GM21526 (cell line): ENCODE data around the gene DNMT3A.

Experiments used
- ATAC-seq: cut with Tn5 transposase; IDR thresholded peaks from one replicate; pipeline ENCODE4 v1.9.1; 2021; ENCODE audit warnings: moderate library complexity; ENCODE audit not compliant: unreplicated experiment, low FRiP score

The DNMT3A gene

DNA sequence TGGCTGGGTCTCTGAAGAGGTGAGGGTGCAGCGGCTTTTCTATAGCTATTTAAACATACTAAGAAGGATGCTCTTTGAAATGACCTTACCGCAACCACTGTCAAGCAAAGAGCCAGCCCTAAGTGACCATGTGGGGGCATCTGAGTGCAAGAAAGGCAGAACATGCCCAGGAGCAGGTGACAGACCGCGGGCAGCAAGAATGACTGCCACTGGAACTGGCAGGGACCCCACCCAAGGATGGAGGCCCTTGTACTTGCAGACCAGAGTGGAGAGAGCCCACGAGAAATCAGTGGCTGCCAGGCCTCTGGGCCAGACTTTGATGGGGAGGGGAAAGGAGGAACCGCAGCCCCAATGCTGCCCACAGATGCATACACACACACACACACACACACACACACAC lies 33.1 kb downstream of the DNMT3A start:
- ATAC-seq = no peak

GRCh38 chr2:25307949-25308557 lies 33.7 kb downstream of the DNMT3A start:
- ATAC-seq = no peak

DNA sequence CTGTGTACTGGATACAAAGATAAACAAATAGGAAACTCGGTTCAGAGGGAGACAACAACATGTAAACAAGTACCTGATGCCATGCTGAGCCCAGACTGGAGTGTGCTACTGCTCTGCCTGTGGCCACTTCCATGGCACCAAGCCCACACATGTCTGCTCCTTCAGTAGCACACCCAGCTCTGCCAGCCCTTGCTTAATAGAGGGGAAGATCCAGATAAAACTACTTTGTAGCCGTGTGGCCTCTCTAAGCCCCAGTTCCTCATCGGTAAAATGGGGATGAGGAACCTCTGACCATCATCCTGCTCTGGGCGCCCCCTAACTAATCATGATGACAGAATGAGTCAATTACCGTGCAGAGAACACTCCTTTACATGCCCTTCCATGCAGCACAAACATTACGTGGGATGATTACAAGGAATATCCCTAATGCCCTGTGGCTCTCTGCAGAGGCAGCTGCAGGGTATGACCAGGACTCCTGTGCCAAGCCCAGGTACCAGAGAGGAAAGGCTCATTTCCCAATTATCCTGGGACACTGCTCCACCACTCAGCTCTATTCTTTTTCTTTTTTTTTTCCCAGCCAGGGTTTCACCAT lies 34.9 kb downstream of the DNMT3A start:
- no peak for ATAC-seq

- no peak for ATAC-seq
Measured at GRCh38 chr2:25305775-25306174, 36.0 kb downstream of the DNMT3A start.

DNA sequence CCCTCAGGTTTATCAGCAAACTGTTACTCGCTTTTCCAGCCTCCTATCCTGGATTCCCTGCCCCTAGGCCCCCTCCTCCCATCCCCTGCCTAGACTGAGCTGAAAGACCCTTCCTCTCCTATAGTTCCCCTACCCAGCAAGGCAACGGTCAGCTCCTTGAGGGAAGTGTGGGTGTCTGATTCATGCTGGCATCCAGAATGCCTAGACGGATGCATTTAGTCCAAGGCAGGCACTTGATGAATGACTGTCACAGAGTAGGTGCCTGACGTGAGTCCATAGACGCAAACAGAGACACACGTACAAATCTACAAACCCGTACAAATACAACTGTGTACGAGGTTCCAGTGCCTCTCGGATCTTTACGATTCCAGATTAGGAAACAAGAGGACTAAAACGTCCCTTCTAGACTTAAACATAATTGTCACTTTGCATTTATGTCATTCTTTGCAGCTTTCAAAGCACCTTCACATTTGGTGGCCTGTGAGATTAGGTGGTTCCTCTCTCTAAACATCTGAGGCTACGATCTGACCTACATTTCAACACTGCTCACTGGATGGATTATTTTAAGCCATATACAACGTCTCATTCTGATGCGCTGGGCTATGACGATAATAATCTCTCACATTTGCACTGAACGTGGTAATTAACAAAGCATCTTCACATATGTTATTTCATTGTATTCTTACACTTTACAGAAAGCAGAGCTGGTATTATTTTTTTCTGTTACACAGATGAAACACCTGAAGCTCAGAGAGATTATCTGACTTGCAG lies 36.7 kb downstream of the DNMT3A start:
- no peak for ATAC-seq

DNA sequence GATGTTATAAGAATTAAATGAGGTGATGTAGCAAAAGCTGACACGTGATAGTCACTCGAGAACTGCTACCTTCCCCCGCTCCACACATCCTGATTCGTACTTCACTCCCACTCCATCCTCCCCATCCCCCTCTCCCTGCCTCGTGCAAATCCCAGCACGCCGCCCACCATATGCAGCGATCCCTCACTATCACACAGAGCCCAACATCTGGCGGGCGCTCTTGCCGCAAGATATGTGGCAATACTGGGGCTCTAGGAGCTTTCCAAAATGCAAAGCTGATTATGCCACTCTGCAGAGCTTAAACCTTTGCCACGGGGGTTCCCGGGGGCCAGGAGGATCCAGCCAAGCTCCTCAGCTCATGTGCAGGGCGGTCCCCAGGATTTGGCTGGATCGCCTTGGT lies 37.4 kb downstream of the DNMT3A start:
- no peak for ATAC-seq

DNA sequence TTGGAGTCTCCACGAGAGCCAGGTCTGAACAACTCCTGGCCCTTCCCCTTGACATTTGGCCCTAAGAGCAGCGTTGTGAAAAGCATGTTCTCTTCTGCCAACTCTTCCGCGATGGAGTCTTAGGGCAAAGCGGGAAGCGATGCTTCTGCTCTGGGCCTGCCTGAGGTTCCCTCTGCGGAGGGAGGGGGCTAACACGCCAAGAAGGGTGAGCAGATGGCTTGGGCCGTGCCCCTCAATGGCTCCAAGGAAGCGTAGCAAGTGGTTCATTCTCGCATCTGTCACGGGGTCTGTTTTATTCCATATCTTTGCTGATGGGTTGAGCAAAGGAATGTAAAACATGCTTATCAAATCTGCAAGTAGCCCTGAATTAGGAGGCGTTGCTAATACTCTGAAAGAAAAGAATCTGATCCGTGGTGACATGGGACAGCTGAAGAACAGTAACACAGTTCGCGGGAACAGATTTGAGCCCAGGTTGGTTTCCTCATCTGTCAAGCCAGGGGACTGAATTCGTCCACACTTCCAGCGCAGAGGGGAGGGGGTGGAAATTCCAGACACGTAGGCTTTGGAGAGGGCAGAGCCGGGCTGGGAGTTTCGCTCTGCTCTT lies 38.0 kb downstream of the DNMT3A start:
- no peak for ATAC-seq

DNA sequence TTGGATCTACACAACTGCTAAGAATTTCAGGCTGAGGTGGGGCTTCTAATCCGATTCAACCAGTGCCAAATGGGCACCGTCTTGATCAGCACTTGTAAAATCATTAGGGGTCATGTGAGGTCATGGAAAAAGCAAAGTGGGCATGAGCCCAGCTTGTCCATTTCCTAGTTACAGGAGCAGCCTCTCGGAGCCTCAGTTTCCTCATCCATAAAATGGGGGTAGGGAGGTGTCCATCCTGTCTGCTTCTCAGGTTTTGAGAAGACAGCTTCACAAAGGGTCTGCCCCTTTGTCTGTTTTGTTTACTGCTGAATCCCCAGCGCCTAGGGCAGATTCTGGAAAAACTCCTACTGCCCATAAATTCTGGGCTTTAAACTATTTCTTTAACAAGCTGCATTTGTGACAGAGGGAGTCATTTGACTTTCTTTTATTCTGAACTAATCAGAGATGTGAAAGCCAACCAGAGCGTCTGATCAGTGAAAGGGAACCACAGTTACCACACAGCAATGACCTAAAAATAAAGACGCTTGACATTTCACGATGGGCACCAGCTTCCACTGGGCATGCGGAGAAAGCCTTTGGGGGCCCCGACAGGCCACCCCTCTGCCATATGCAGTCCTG lies 38.9 kb downstream of the DNMT3A start:
- no peak for ATAC-seq

GRCh38 chr2:25301453-25302352 lies 40.0 kb downstream of the DNMT3A start:
- ATAC-seq = peak; percentile 87

DNA sequence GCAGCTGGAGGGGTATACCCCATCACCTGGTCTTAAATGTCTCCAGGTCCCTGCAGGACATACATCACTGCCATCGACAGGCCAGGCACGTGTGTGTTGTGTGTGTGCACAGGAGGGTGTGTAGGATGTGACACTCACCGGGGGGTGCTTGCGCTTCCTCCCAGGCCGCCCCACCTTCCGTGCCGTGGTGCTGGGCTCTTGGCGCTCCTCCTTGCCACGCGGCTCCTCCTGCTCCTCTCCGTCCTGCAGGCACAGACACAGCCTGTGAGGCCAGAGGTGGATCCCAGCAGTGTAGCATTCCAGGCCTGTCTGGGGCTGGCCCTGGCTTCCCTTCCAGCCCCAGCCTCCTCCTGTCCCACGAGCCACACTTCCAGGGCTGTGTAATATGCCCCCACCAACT lies 41.7 kb downstream of the DNMT3A start:
- no peak for ATAC-seq

- no peak for ATAC-seq
Measured at GRCh38 chr2:25298776-25299431, 42.8 kb downstream of the DNMT3A start.

DNA sequence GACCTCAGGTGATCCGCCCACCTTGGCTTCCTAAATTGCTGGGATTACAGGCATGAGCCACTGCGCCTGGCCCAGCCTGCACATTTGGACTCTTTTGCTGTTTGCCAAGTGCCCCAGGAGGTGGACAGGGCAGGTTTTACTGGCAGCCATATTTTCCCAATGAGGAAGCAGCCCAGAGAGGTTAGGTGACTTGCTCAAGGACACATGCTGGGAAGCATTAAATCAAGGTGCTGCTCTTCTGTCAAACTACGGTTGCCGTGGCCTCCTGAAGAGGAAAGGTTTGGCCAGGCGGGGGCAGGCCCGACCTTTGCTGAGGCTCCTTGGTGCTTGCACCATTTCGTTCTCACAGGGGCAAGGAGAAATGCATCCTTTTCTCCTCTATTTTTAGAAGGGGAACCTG lies 44.0 kb downstream of the DNMT3A start:
- no peak for ATAC-seq

- ATAC-seq = no peak
Measured at GRCh38 chr2:25295621-25296020, 46.1 kb downstream of the DNMT3A start.

GRCh38 chr2:25294573-25295462 lies 46.9 kb downstream of the DNMT3A start:
- peak; percentile 74 for ATAC-seq

GRCh38 chr2:25293958-25294562 lies 47.7 kb downstream of the DNMT3A start:
- no peak for ATAC-seq

- ATAC-seq = no peak
Measured at GRCh38 chr2:25293145-25293544, 48.6 kb downstream of the DNMT3A start.

- no peak for ATAC-seq
Measured at GRCh38 chr2:25292408-25292807, 49.3 kb downstream of the DNMT3A start.

DNA sequence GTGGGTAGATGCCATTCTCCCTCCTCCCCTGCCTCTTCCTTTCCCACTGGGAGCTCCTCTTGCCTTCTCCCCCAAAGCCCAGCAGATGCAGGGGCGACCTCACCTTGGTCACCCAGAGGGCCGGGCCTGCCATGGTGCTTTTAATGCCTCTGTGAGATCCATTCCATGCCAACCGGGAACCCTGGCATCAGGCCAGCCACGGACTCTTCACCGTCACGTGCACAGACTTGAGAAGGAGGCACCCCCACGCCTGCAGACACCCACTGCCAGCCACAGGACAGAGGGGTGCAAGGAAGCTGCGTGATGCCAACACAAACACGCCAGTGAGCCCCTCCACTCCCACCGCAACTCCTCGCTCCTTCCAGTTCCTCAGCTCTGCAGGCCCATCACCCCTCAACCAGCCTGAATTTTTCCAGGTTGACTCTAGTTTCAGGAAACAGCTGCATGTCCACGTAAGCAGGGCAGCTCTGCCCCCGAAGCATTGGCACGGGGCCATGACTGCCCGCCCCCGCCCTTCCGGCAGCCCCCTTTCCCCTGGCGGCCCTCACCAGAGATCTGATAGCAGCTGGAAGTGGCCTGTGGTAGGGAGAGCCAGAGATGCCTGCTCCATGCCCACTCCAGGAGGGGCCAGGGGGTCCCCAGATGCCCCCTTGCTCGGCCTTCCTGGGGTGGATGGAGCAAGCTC lies 50.8 kb downstream of the DNMT3A start:
- no peak for ATAC-seq
